Kidney (tissue), 22 donors: ENCODE measurements around the gene PARP11. TPM values are rescaled to one million over a fixed set of nuclear protein-coding genes. Genes with fewer than 3 reads are reported as not detected.
A peak's percentile ranks its signal among the peaks of the same experiment; 100 is the strongest.

ENCODE experiments used
- DNase-seq, 5 donors: peaks; one replicate each; pipeline ENCODE4 v3.0.0-alpha.2; 2013 to 2020
- FAIRE-seq: peaks from 2 replicates; lab custom pipeline; 2012; peaks lifted over from hg19 to GRCh38; lab: Jason Lieb, UNC
- H3K27ac ChIP-seq, 2 donors: one replicate each; pipeline ENCODE4 v1.7.0; 2013; ENCODE audit warnings: low read depth in 2 of 2, low read length in 2 of 2, inconsistent platforms in 1 of 2
- H3K27me3 ChIP-seq: one replicate; pipeline ENCODE4 v1.7.1; 2013; ENCODE audit warnings: low read length, inconsistent platforms; ENCODE audit not compliant: control insufficient read depth, insufficient read depth
- H3K36me3 ChIP-seq, 3 donors: one replicate each; pipeline versions ENCODE4 v1.7.0 to v1.7.1; 2013; ENCODE audit warnings: low read length in 3 of 3, control low read depth in 1 of 3, inconsistent platforms in 1 of 3; ENCODE audit not compliant: insufficient read depth in 3 of 3, control insufficient read depth in 2 of 3
- H3K4me1 ChIP-seq, 3 donors: one replicate each; pipeline versions ENCODE4 v1.7.0 to v1.7.1; 2013; ENCODE audit warnings: low read length in 3 of 3, inconsistent platforms in 1 of 3, low read depth in 1 of 3; ENCODE audit not compliant: control insufficient read depth in 2 of 3, insufficient read depth in 2 of 3
- H3K4me3 ChIP-seq, 3 donors: one replicate each; pipeline versions ENCODE4 v1.7.0 to v1.8.1; 2013; ENCODE audit warnings: low read length in 3 of 3, control low read depth in 1 of 3, inconsistent platforms in 1 of 3
- H3K9ac ChIP-seq, 3 donors: one replicate each; pipeline versions ENCODE4 v1.7.0 to v1.7.1; 2013; ENCODE audit warnings: low read length in 3 of 3, control low read depth in 1 of 3, inconsistent platforms in 1 of 3
- H3K9me3 ChIP-seq, 3 donors: one replicate each; pipeline versions ENCODE4 v1.7.0 to v1.7.1; 2013; ENCODE audit warnings: low read length in 3 of 3, control low read depth in 1 of 3, inconsistent platforms in 1 of 3; ENCODE audit not compliant: control insufficient read depth in 2 of 3, insufficient read depth in 1 of 3
- CTCF ChIP-seq: IDR thresholded peaks from 3 replicates; pipeline ENCODE4 v1.5.1; 2012; ENCODE audit warnings: mild to moderate bottlenecking, moderate library complexity, borderline replicate concordance; ENCODE audit not compliant: insufficient read depth; ENCODE audit errors: extremely low read depth
- intact Hi-C: fragments of 100-400 bp; cut with DNase I; formaldehyde crosslinking; loops from one replicate; pipeline ENCODE4 v1.11.1; 2022
- long read RNA-seq, 10 donors: library from polyadenylated mRNA in 1 of 10; unstranded in 1 of 10; transcript quantifications; one replicate each; pipeline ENCODE4 v2.0.0 and lab custom pipeline, GENCODE V29; 2021 to 2026
- polyA plus RNA-seq: library from polyadenylated mRNA; stranded (reverse); fragments of 350-450 nt; fragmentation: Illumina TruSeq; extraction: RNeasy Lipid Tissue Mini Kit (QIAGEN cat#74804); gene quantifications from one replicate; pipeline ENCODE4 v1.2.3, GENCODE V29; 2014; ENCODE audit warnings: low read depth, low replicate concordance; ENCODE audit not compliant: insufficient read depth
- total RNA-seq: library from RNA; stranded (reverse); fragmentation: NEBNext Ultra II Directional; extraction: Animal tissue kit (Norgen Biotek cat#: 25700); gene quantifications from one replicate; pipeline ENCODE4 v1.2.1, GENCODE V29; 2021
- donor health status: control.
- donor health status: control.
- donor health status: control.
- donor health status: control.
- donor health status: control.
- donor health status: DM: yes; HTN: yes; CAD: no.
- donor health status: Normal renal cell carcinoma (clear cell type).

PARP11 gene
- 13.1 TPM for total RNA-seq
- polyA plus RNA-seq: 2.6 TPM
- long read RNA-seq, donor 1, full-length matches to known transcripts: 3 of 3 reads
- long read RNA-seq, donor 1, partial matches to known transcripts: 0 of 3 reads
- long read RNA-seq, donor 1, other reads (novel, unspliced or antisense): 0 of 3 reads
- long read RNA-seq, donor 2, full-length matches to known transcripts: 3 of 3 reads
- long read RNA-seq, donor 2, partial matches to known transcripts: 0 of 3 reads
- long read RNA-seq, donor 2, other reads (novel, unspliced or antisense): 0 of 3 reads
- long read RNA-seq, donor 3, full-length matches to known transcripts: 4 of 4 reads
- long read RNA-seq, donor 3, partial matches to known transcripts: 0 of 4 reads
- long read RNA-seq, donor 3, other reads (novel, unspliced or antisense): 0 of 4 reads
- long read RNA-seq, donor 4: 0 reads
- long read RNA-seq, donor 5: 0 reads
- long read RNA-seq, donor 6, full-length matches to known transcripts: 1 of 1 reads
- long read RNA-seq, donor 6, partial matches to known transcripts: 0 of 1 reads
- long read RNA-seq, donor 6, other reads (novel, unspliced or antisense): 0 of 1 reads
- long read RNA-seq, donor 7, full-length matches to known transcripts: 6 of 7 reads
- long read RNA-seq, donor 7, partial matches to known transcripts: 0 of 7 reads
- long read RNA-seq, donor 7, other reads (novel, unspliced or antisense): 1 of 7 reads
- long read RNA-seq, donor 8, full-length matches to known transcripts: 4 of 4 reads
- long read RNA-seq, donor 8, partial matches to known transcripts: 0 of 4 reads
- long read RNA-seq, donor 8, other reads (novel, unspliced or antisense): 0 of 4 reads
- long read RNA-seq, donor 9, full-length matches to known transcripts: 2 of 2 reads
- long read RNA-seq, donor 9, partial matches to known transcripts: 0 of 2 reads
- long read RNA-seq, donor 9, other reads (novel, unspliced or antisense): 0 of 2 reads
- long read RNA-seq, donor 10, full-length matches to known transcripts: 3 of 3 reads
- long read RNA-seq, donor 10, partial matches to known transcripts: 0 of 3 reads
- long read RNA-seq, donor 10, other reads (novel, unspliced or antisense): 0 of 3 reads

GRCh38 chr12:3872800-3873636 lies at the start of gene PARP11:
TSS of gene PARP11 (minus strand) at chr12:3873399. CDS start at chr12:3873229, 170 bp downstream.
- peak within 1 kb of the TSS; percentile 74 to 97 (median 97) for H3K4me3 ChIP-seq
- no peak for TF ChIP-seq CTCF
- H3K36me3 ChIP-seq: no peaks in the 10 kb centered on the region
- H3K27ac ChIP-seq: peak within 1 kb of the TSS; percentile 81 to 92
- FAIRE-seq (peak; percentile 97), DNase-seq (peak; percentile 97 to 99 (median 98))
- H3K4me1 ChIP-seq: peaks cover 0 to 2% (median 0%) of the 10 kb centered on the region in 3 donors
- H3K9me3 ChIP-seq: no peaks in the 10 kb centered on the region
- H3K9ac ChIP-seq: peak within 1 kb of the TSS; percentile 68 to 95 (median 81)
- intact Hi-C loops: no loop called here
- no peaks in the 10 kb centered on the region for H3K27me3 ChIP-seq

- no peak overlapping the region for H3K9ac ChIP-seq
- no peak for TF ChIP-seq CTCF
- intact Hi-C loops: no loop called here
- FAIRE-seq (no peak), DNase-seq (no peak)
- no peaks in the 10 kb centered on the region for H3K9me3 ChIP-seq
- H3K4me3 ChIP-seq: no peak overlapping the region
- no peaks in the 10 kb centered on the region for H3K36me3 ChIP-seq
- no peak overlapping the region for H3K27ac ChIP-seq
- peaks cover 0 to 7% (median 6%) of the 10 kb centered on the region in 3 donors for H3K4me1 ChIP-seq
- no peaks in the 10 kb centered on the region for H3K27me3 ChIP-seq
Measured at GRCh38 chr12:3922033-3922432, 48.8 kb upstream of the PARP11 start.

- H3K4me3 ChIP-seq: no peak overlapping the region
- DNase-seq: no peak
- no peaks in the 10 kb centered on the region for H3K27me3 ChIP-seq
- H3K9me3 ChIP-seq: no peaks in the 10 kb centered on the region
- peaks cover 0 to 7% (median 6%) of the 10 kb centered on the region in 3 donors for H3K4me1 ChIP-seq
- no peak for TF ChIP-seq CTCF
- no peaks in the 10 kb centered on the region for H3K36me3 ChIP-seq
- no peak for FAIRE-seq
- intact Hi-C loops: no loop called here
- no peak overlapping the region for H3K9ac ChIP-seq
- H3K27ac ChIP-seq: no peak overlapping the region
Measured at GRCh38 chr12:3921526-3921925, 48.3 kb upstream of the PARP11 start.
